Gastrocnemius medialis (tissue), 4 donors: ENCODE data around the gene TRIOBP. TPM values are rescaled to one million over a fixed set of nuclear protein-coding genes. Genes with fewer than 3 reads are reported as not detected.

ENCODE experiments used
- ATAC-seq, 2 donors: fragments of 150-250 bp; one replicate each; pipeline ENCODE4 v1.9.1; 2016
- DNase-seq, 2 donors: peaks; one replicate each; pipeline ENCODE4 v3.0.0-alpha.2; 2019
- H3K27ac ChIP-seq, 4 donors: fragments of 200-600 bp; sonication (generic); 1 replicate in 1 of 4; 2 replicates in 3 of 4; pipeline ENCODE4 v1.5.1; 2016 to 2018; ENCODE audit warnings: mild to moderate bottlenecking in 2 of 4, moderate library complexity in 1 of 4
- H3K27me3 ChIP-seq, 3 donors: fragments of 200-600 bp; sonication (generic) in 2 of 3; 1 replicate in 1 of 3; 2 replicates in 2 of 3; pipeline versions ENCODE4 v1.5.1 to v1.6.0; 2016 to 2019; ENCODE audit warnings: mild to moderate bottlenecking in 1 of 3, moderate library complexity in 1 of 3
- H3K36me3 ChIP-seq, 2 donors: fragments of 200-600 bp; sonication (generic) in 1 of 2; one replicate each; pipeline ENCODE4 v1.5.1; 2017 to 2018
- H3K4me1 ChIP-seq, 2 donors: fragments of 200-600 bp; sonication (generic) in 1 of 2; one replicate each; pipeline ENCODE4 v1.5.1; 2016 to 2017; ENCODE audit warnings: mild to moderate bottlenecking in 2 of 2
- H3K4me3 ChIP-seq, 4 donors: fragments of 200-600 bp; sonication (generic) in 3 of 4; 1 replicate in 1 of 4; 2 replicates in 3 of 4; pipeline ENCODE4 v1.5.1; 2016 to 2019; ENCODE audit warnings: mild to moderate bottlenecking in 2 of 4
- H3K9me3 ChIP-seq, 3 donors: fragments of 200-600 bp; sonication (generic) in 2 of 3; 1 replicate in 1 of 3; 2 replicates in 2 of 3; pipeline ENCODE4 v1.5.1; 2016 to 2019
- CTCF ChIP-seq, 5 experiments: fragments of 450-650 bp in 3 of 5; fragments of 200-600 bp in 2 of 5; sonication (generic) in 2 of 5; IDR thresholded peaks in 4 of 5; conservative IDR thresholded peaks in 1 of 5; 1 replicate in 4 of 5; 2 replicates in 1 of 5; pipeline ENCODE4 v1.5.1; 2016 to 2019; ENCODE audit warnings: antibody characterized with exemption in 5 of 5, mild to moderate bottlenecking in 3 of 5, moderate library complexity in 3 of 5
- POLR2A ChIP-seq, 2 donors: fragments of 450-650 bp; IDR thresholded peaks; one replicate each; pipeline ENCODE4 v1.6.1; 2017; ENCODE audit warnings: antibody characterized with exemption in 2 of 2, mild to moderate bottlenecking in 2 of 2, moderate library complexity in 2 of 2
- in situ Hi-C, 4 donors: fragments of 200-750 bp; cut with MboI; loops; one replicate each; pipeline versions ENCODE4 v1.15.0 to v1.8.0; 2017; ENCODE audit warnings: low sequenced_read_pairs in 4 of 4
- intact Hi-C: fragments of 100-400 bp; cut with DNase I; formaldehyde crosslinking; loops from one replicate; pipeline ENCODE4 v1.15.1; 2023; ENCODE audit warnings: low total_unique reads
- total RNA-seq, 4 donors: library from RNA; depleted of rRNA; stranded (reverse); fragments of >200 nt; gene quantifications; one replicate each; pipeline versions ENCODE4 v1.1.0 to v1.2.3, GENCODE V29; 2016

Gene TRIOBP
- total RNA-seq, 4 donors from 2014 or later = 21.7 to 38.2 (median 30.3) TPM

GRCh38 chr22:37681001-37681424 lies 15.8 kb upstream of the TRIOBP start:
- DNase-seq (no peak), ATAC-seq (no peak)
- no peak for TF ChIP-seq POLR2A (IDR thresholded peaks at IDR 0.05)
- TF ChIP-seq CTCF (IDR thresholded peaks at IDR 0.05 in 4 of 5, conservative IDR thresholded peaks at IDR 0.05 in 1 of 5) = no peak
- Histone ChIP-seq H3K9me3 (no peaks in the 10 kb centered on the region), H3K27me3 (no peaks in the 10 kb centered on the region), H3K4me3 (no peak overlapping the region), H3K36me3 (peaks cover 0 to 27% of the 10 kb centered on the region in 2 donors), H3K27ac (peak overlapping the region in 2 of 4 donors; percentile 13 to 20), H3K4me1 (peaks cover 22 to 26% of the 10 kb centered on the region in 2 donors)
- intact Hi-C loops (loop anchor here (1.0 kb wide), 1 partner anchor 38 kb away; no protein-coding TSS in a partner anchor), in situ Hi-C loops (loop anchor here in 3 of 4 donors (5.0 to 10.0 kb wide), 2 partner anchors 34 to 56 kb away; no protein-coding TSS in a partner anchor)

- intact Hi-C loops = loop anchor here (1.0 kb wide), 1 partner anchor 38 kb away; no protein-coding TSS in a partner anchor
- DNase-seq = peak; percentile 43 to 69
- peaks cover 16 to 24% of the 10 kb centered on the region in 2 donors for H3K4me1 ChIP-seq
Observed at GRCh38 chr22:37681556-37682049, 15.2 kb upstream of the TRIOBP start.

GRCh38 chr22:37684803-37685615 lies 11.8 kb upstream of the TRIOBP start:
- DNase-seq (no peak), ATAC-seq (no peak)
- Histone ChIP-seq H3K9me3 (no peaks in the 10 kb centered on the region), H3K4me3 (no peak overlapping the region), H3K27me3 (no peaks in the 10 kb centered on the region), H3K36me3 (peaks cover 0 to 23% of the 10 kb centered on the region in 2 donors), H3K27ac (no peak overlapping the region), H3K4me1 (peaks cover 17 to 20% of the 10 kb centered on the region in 2 donors)
- in situ Hi-C loops (loop anchor here in 3 of 4 donors (5.0 to 10.0 kb wide), 2 partner anchors 38 to 60 kb away; no protein-coding TSS in a partner anchor), intact Hi-C loops (no loop called here)
- TF ChIP-seq POLR2A (IDR thresholded peaks at IDR 0.05) (no peak), CTCF (IDR thresholded peaks at IDR 0.05 in 4 of 5, conservative IDR thresholded peaks at IDR 0.05 in 1 of 5) (no peak)

More at GRCh38 chr22:37681556-37682049, 15.2 kb upstream of the TRIOBP start:
- Histone ChIP-seq H3K4me3 (no peak overlapping the region), H3K27me3 (no peaks in the 10 kb centered on the region), H3K36me3 (peaks cover 0 to 27% of the 10 kb centered on the region in 2 donors), H3K9me3 (no peaks in the 10 kb centered on the region), H3K27ac (peak overlapping the region in 1 of 4 donors; percentile 20)
- peak; percentile 44 to 53 for ATAC-seq
- no peak for TF ChIP-seq POLR2A (IDR thresholded peaks at IDR 0.05)
- peak; percentile 84 to 93 (median 91) for TF ChIP-seq CTCF (IDR thresholded peaks at IDR 0.05 in 4 of 5, conservative IDR thresholded peaks at IDR 0.05 in 1 of 5)
- in situ Hi-C loops = loop anchor here in 3 of 4 donors (5.0 to 10.0 kb wide), 2 partner anchors 34 to 57 kb away; no protein-coding TSS in a partner anchor

- H3K27ac ChIP-seq = peak within 1 kb of the TSS; percentile 91 to 99 (median 96)
- in situ Hi-C loops = loop anchor here in 1 of 4 donors (10.0 kb wide), 1 partner anchor 61 kb away; no protein-coding TSS in a partner anchor
Observed at GRCh38 chr22:37686002-37686982, 10.6 kb upstream of the TRIOBP start, which contains the start of gene NOL12. Gene NOL12, plus strand, starts transcription at chr22:37686343. Its CDS starts 50 bp downstream, at chr22:37686393.

More at GRCh38 chr22:37686002-37686982, 10.6 kb upstream of the TRIOBP start, which contains the start of gene NOL12:
- ATAC-seq (peak; percentile 93 to 95), DNase-seq (peak; percentile 64 to 78)
- no peaks in the 10 kb centered on the region for H3K27me3 ChIP-seq
- no peaks in the 10 kb centered on the region for H3K9me3 ChIP-seq
- TF ChIP-seq POLR2A (IDR thresholded peaks at IDR 0.05) = peak; percentile 28 to 45
- TF ChIP-seq CTCF (IDR thresholded peaks at IDR 0.05 in 4 of 5, conservative IDR thresholded peaks at IDR 0.05 in 1 of 5) = no peak
- intact Hi-C loops = no loop called here
- H3K4me1 ChIP-seq = peaks cover 16 to 18% of the 10 kb centered on the region in 2 donors
- H3K36me3 ChIP-seq = peaks cover 0 to 33% of the 10 kb centered on the region in 2 donors
- H3K4me3 ChIP-seq = peak within 1 kb of the TSS; percentile 96 to 100 (median 96)
